Measurements from ENCODE around the gene MCRIP2.
A peak's percentile ranks its signal among the peaks of the same experiment; 100 is the strongest.

The MCRIP2 gene

GRCh38 chr16:694863-695354 is 53.3 kb downstream of the MCRIP2 start:
- H3K27me3 ChIP-seq (ENCODE audit: control insufficient read depth, low read length), result peaks cover 20% of the 10 kb centered on the region
- no peak overlapping the region for H3K27ac ChIP-seq (ENCODE audit: low read depth, low read length)
- no peaks in the 10 kb centered on the region for H3K9me2 ChIP-seq (replicated peaks; ENCODE audit: control insufficient read depth, low read length)
- peaks cover 3% of the 10 kb centered on the region for H3K79me2 ChIP-seq (ENCODE audit: control insufficient read depth, low read length)
- no peaks in the 10 kb centered on the region for H3K36me3 ChIP-seq (ENCODE audit: control insufficient read depth, low read length)
- H3F3A ChIP-seq (ENCODE audit: control insufficient read depth, insufficient read depth), result peaks cover 7% of the 10 kb centered on the region
- H3K4me2 ChIP-seq (ENCODE audit: low read length), result peak overlapping the region; percentile 97
- H4K20me1 ChIP-seq (ENCODE audit: control insufficient read depth, insufficient read depth, low read depth, low read length), result no peaks in the 10 kb centered on the region
- peaks cover 24% of the 10 kb centered on the region for H3K4me1 ChIP-seq (ENCODE audit: control insufficient read depth, low read length)
- TF ChIP-seq CTCF (IDR thresholded peaks at IDR 0.05; ENCODE audit: low read depth, low read length, poor library complexity, severe bottlenecking) (no peak), EZH2phosphoT487 (IDR thresholded peaks at IDR 0.05; ENCODE audit: borderline replicate concordance, low read length) (no peak)
- peak overlapping the region; percentile 80 for H3K4me3 ChIP-seq (ENCODE audit: low read length)
- no peaks in the 10 kb centered on the region for H3K9me3 ChIP-seq (ENCODE audit: control insufficient read depth, insufficient read depth, low read length)

- no peaks in the 10 kb centered on the region for H3K36me3 ChIP-seq (ENCODE audit: control insufficient read depth, low read length)
- peaks cover 22% of the 10 kb centered on the region for H3K4me1 ChIP-seq (ENCODE audit: control insufficient read depth, low read length)
- H3K79me2 ChIP-seq (ENCODE audit: control insufficient read depth, low read length), result no peaks in the 10 kb centered on the region
- H4K20me1 ChIP-seq (ENCODE audit: control insufficient read depth, insufficient read depth, low read depth, low read length), result no peaks in the 10 kb centered on the region
- peaks cover 7% of the 10 kb centered on the region for H3F3A ChIP-seq (ENCODE audit: control insufficient read depth, insufficient read depth)
- TF ChIP-seq EZH2phosphoT487 (IDR thresholded peaks at IDR 0.05; ENCODE audit: borderline replicate concordance, low read length) (no peak), CTCF (IDR thresholded peaks at IDR 0.05; ENCODE audit: low read depth, low read length, poor library complexity, severe bottlenecking) (no peak)
- peaks cover 26% of the 10 kb centered on the region for H3K27me3 ChIP-seq (ENCODE audit: control insufficient read depth, low read length)
- no peaks in the 10 kb centered on the region for H3K9me2 ChIP-seq (replicated peaks; ENCODE audit: control insufficient read depth, low read length)
- H3K4me3 ChIP-seq (ENCODE audit: low read length), result peak overlapping the region; percentile 80
- peak overlapping the region; percentile 97 for H3K4me2 ChIP-seq (ENCODE audit: low read length)
- no peaks in the 10 kb centered on the region for H3K9me3 ChIP-seq (ENCODE audit: control insufficient read depth, insufficient read depth, low read length)
- H3K27ac ChIP-seq (ENCODE audit: low read depth, low read length), result no peak overlapping the region
Measured at GRCh38 chr16:695355-696089, 53.9 kb downstream of the MCRIP2 start.
